Upper lobe of left lung (tissue), 6 donors: ENCODE data around the gene APP. TPM values are rescaled to one million over a fixed set of nuclear protein-coding genes. Genes with fewer than 3 reads are reported as not detected.
"Not testable (repeated sequence)": the region's sequence is repeated elsewhere in the genome, so short reads cannot be mapped to it uniquely, and the experiment has no call there.

Experiments used
- ATAC-seq, 2 donors: fragments of 200-7000 bp; cut with Tn5 transposase; one replicate each; pipeline ENCODE4 v1.9.1; 2022; ENCODE audit warnings: mild to moderate bottlenecking in 2 of 2, moderate library complexity in 2 of 2; ENCODE audit not compliant: low FRiP score in 2 of 2
- DNase-seq, 2 donors: peaks; one replicate each; pipeline ENCODE4 v3.0.0-alpha.2; 2019 to 2020
- H3K27ac ChIP-seq, 4 donors: fragments of 200-600 bp; sonication (generic); one replicate each; pipeline ENCODE4 v1.5.1; 2016 to 2019
- H3K27me3 ChIP-seq, 4 donors: fragments of 200-600 bp; sonication (generic); one replicate each; pipeline ENCODE4 v1.5.1; 2017 to 2019
- H3K36me3 ChIP-seq, 4 donors: fragments of 200-600 bp; sonication (generic); one replicate each; pipeline ENCODE4 v1.5.1; 2016 to 2019
- H3K4me1 ChIP-seq, 4 donors: fragments of 200-600 bp; sonication (generic); one replicate each; pipeline ENCODE4 v1.5.1; 2018 to 2019
- H3K4me3 ChIP-seq, 4 donors: fragments of 200-600 bp; sonication (generic); one replicate each; pipeline ENCODE4 v1.5.1; 2017 to 2019; ENCODE audit warnings: mild to moderate bottlenecking in 2 of 4, moderate library complexity in 1 of 4
- H3K9me3 ChIP-seq, 4 donors: fragments of 200-600 bp; sonication (generic); one replicate each; pipeline ENCODE4 v1.5.1; 2018 to 2019
- CTCF ChIP-seq, 6 experiments: fragments of 450-650 bp in 4 of 6; fragments of 200-600 bp in 2 of 6; sonication (generic) in 2 of 6; IDR thresholded peaks; one replicate each; pipeline ENCODE4 v1.5.1; 2016 to 2019; ENCODE audit warnings: antibody characterized with exemption in 6 of 6
- EP300 ChIP-seq, 4 donors: sonication (generic); formaldehyde crosslinking; IDR thresholded peaks; one replicate each; pipeline ENCODE4 v1.5.1; 2017; ENCODE audit warnings: antibody characterized with exemption in 4 of 4, control low read depth in 2 of 4
- POLR2A ChIP-seq, 4 donors: fragments of 450-650 bp; IDR thresholded peaks; one replicate each; pipeline ENCODE4 v1.5.1; 2016 to 2017; ENCODE audit warnings: antibody characterized with exemption in 4 of 4, mild to moderate bottlenecking in 2 of 4
- POLR2AphosphoS5 ChIP-seq, 2 donors: sonication (generic); formaldehyde crosslinking; IDR thresholded peaks; one replicate each; pipeline ENCODE4 v1.5.1; 2017; ENCODE audit warnings: antibody characterized with exemption in 2 of 2
- WGBS, 2 donors: methylation state at CpG; one replicate each; pipeline ENCODE4 v1.1.5; 2017 to 2018; 5-methylcytosine and 5-hydroxymethylcytosine counted together
- total RNA-seq, 6 donors: library from RNA; depleted of rRNA in 4 of 6; stranded (reverse); fragments of >200 nt in 4 of 6; gene quantifications; one replicate each; pipeline versions ENCODE4 v1.1.0 to v1.2.1, GENCODE V29; 2016 to 2021
- donor health status: DM: no; HTN: no; CAD: no; lungs with moderate emphysema.
- donor health status: DM: no; HTN: yes; CAD: no; lungs with severe emphysema.

The APP gene
- total RNA-seq, 6 donors from 2014 or later: 177 to 444 (median 391) TPM

GRCh38 chr21:26131554-26131953 lies 39.0 kb downstream of the APP start:
- TF ChIP-seq EP300 (IDR thresholded peaks at IDR 0.05): no peak
- TF ChIP-seq POLR2A (IDR thresholded peaks at IDR 0.05): no peak
- no peak for TF ChIP-seq CTCF (IDR thresholded peaks at IDR 0.05)

GRCh38 chr21:26131053-26131452 lies 39.5 kb downstream of the APP start:
- peaks cover 0 to 17% (median 8%) of the 10 kb centered on the region in 4 donors for H3K4me1 ChIP-seq
- H3K27me3 ChIP-seq, H3K36me3 ChIP-seq, H3K9me3 ChIP-seq, DNase-seq, ATAC-seq, H3K4me3 ChIP-seq: not testable (repeated sequence)
- H3K27ac ChIP-seq: peak overlapping the region in 1 of 4 donors; percentile 36
- 88 to 90% methylated on average over 14 of the region's 14 CpGs for WGBS, 2 donors

More at GRCh38 chr21:26131554-26131953, 39.0 kb downstream of the APP start:
- H3K27me3 ChIP-seq: no peaks in the 10 kb centered on the region
- peaks cover 0 to 18% (median 6%) of the 10 kb centered on the region in 4 donors for H3K4me1 ChIP-seq
- no peak for DNase-seq
- no peak for ATAC-seq
- H3K27ac ChIP-seq: no peak overlapping the region
- H3K36me3 ChIP-seq: no peaks in the 10 kb centered on the region
- 72 to 73% methylated on average over 3 of the region's 3 CpGs for WGBS, 2 donors
- no peaks in the 10 kb centered on the region for H3K9me3 ChIP-seq
- no peak overlapping the region for H3K4me3 ChIP-seq

GRCh38 chr21:26130249-26130881 lies 40.2 kb downstream of the APP start:
- TF ChIP-seq POLR2A (IDR thresholded peaks at IDR 0.05) (no peak), EP300 (IDR thresholded peaks at IDR 0.05) (no peak), CTCF (IDR thresholded peaks at IDR 0.05) (no peak), POLR2AphosphoS5 (IDR thresholded peaks at IDR 0.05) (no peak)
- no peaks in the 10 kb centered on the region for H3K9me3 ChIP-seq
- WGBS, 2 donors: 48 to 67% methylated on average over 4 of the region's 4 CpGs
- DNase-seq (no peak), ATAC-seq (no peak)
- no peak overlapping the region for H3K4me3 ChIP-seq
- peaks cover 2 to 19% (median 9%) of the 10 kb centered on the region in 4 donors for H3K4me1 ChIP-seq
- no peaks in the 10 kb centered on the region for H3K36me3 ChIP-seq
- peak overlapping the region in 1 of 4 donors; percentile 36 for H3K27ac ChIP-seq
- no peaks in the 10 kb centered on the region for H3K27me3 ChIP-seq

- no peak overlapping the region for H3K27ac ChIP-seq
- ATAC-seq: peak in 1 of 2 donors; percentile 45
- H3K9me3 ChIP-seq: no peaks in the 10 kb centered on the region
- H3K4me3 ChIP-seq: peak overlapping the region in 1 of 4 donors; percentile 12
- no peaks in the 10 kb centered on the region for H3K27me3 ChIP-seq
- no peak for DNase-seq
- 52 to 61% methylated on average over 6 of the region's 6 CpGs for WGBS, 2 donors
- TF ChIP-seq POLR2AphosphoS5 (IDR thresholded peaks at IDR 0.05) (peak; percentile 30 to 60), CTCF (IDR thresholded peaks at IDR 0.05) (no peak)
- peaks cover 20 to 39% (median 29%) of the 10 kb centered on the region in 4 donors for H3K4me1 ChIP-seq
- H3K36me3 ChIP-seq: no peaks in the 10 kb centered on the region
Measured at GRCh38 chr21:26127918-26128317, 42.7 kb downstream of the APP start.

- no peak overlapping the region for H3K4me3 ChIP-seq
- 71 to 74% methylated on average over 1 of the region's 1 CpG for whole genome bisulfite sequencing, 2 donors
Measured at GRCh38 chr21:26127073-26127814, 43.3 kb downstream of the APP start.

More at GRCh38 chr21:26127073-26127814, 43.3 kb downstream of the APP start:
- ATAC-seq (no peak), DNase-seq (no peak)
- TF ChIP-seq POLR2A (IDR thresholded peaks at IDR 0.05) (no peak), POLR2AphosphoS5 (IDR thresholded peaks at IDR 0.05) (no peak), EP300 (IDR thresholded peaks at IDR 0.05) (no peak), CTCF (IDR thresholded peaks at IDR 0.05) (no peak)
- Histone ChIP-seq H3K4me1 (peaks cover 23 to 40% (median 29%) of the 10 kb centered on the region in 4 donors), H3K27me3 (no peaks in the 10 kb centered on the region), H3K36me3 (no peaks in the 10 kb centered on the region), H3K27ac (no peak overlapping the region), H3K9me3 (no peaks in the 10 kb centered on the region)
